K562 (cell line): ENCODE data around the gene TMEM247. TPM values are rescaled to one million over a fixed set of nuclear protein-coding genes. Genes with fewer than 3 reads are reported as not detected.

Experiments
- E2F3 ChIP-seq: fragments of 250-450 bp; sonication (Bioruptor Pico); IDR thresholded peaks from 2 replicates; pipeline ENCODE4 v1.4.0; 2020; ENCODE audit warnings: mild to moderate bottlenecking
- MEIS2 ChIP-seq: fragments of 450-650 bp; IDR thresholded peaks from 2 replicates; pipeline ENCODE4 v1.6.1; 2014; ENCODE audit warnings: mild to moderate bottlenecking; ENCODE audit not compliant: partially characterized antibody
- NFIC ChIP-seq: fragments of 450-650 bp; IDR thresholded peaks from 2 replicates; pipeline ENCODE4 v1.6.1; 2017; ENCODE audit warnings: mild to moderate bottlenecking, inconsistent platforms
- ZNF507 ChIP-seq: conservative IDR thresholded peaks from 2 replicates; pipeline ENCODE4 v1.6.1; 2017; ENCODE audit warnings: missing genetic modification characterization, missing compliant biosample characterization
- polyA plus RNA-seq, 8 experiments: library from polyadenylated mRNA; depleted of rRNA in 4 of 8; stranded (reverse) in 5 of 8; unstranded in 3 of 8; fragments of >200 nt; fragmentation: Nextera tagmentation in 2 of 8; fragmentation: Illumina TruSeq in 1 of 8; extraction: Ambion mirVana in 2 of 8; extraction: Trizol in 1 of 8; gene quantifications; 2 replicates each; pipeline versions ENCODE4 v1.2.1 to v1.2.3, GENCODE V29; 2011 to 2014; ENCODE audit warnings: inconsistent platforms in 1 of 8, missing spikeins in 1 of 8
- total RNA-seq, 7 experiments: library from RNA; depleted of rRNA in 6 of 7; stranded (reverse); fragments of >200 nt in 6 of 7; fragmentation: Illumina TruSeq in 2 of 7; extraction: Trizol in 2 of 7; gene quantifications; 2 replicates each; pipeline versions ENCODE4 v1.2.1 to v1.2.3, GENCODE V29; 2011 to 2021; ENCODE audit warnings: low replicate concordance in 1 of 7
- TF ChIP-seq, protein P1 (sequence below): sonication (generic); formaldehyde crosslinking; IDR thresholded peaks from 2 replicates; pipeline ENCODE4 v1.8.0; 2022; ENCODE audit warnings: mild to moderate bottlenecking, low read depth, missing genetic modification reagents
- TF ChIP-seq, protein P2 (sequence below), 2 experiments: fragments of 450-650 bp; IDR thresholded peaks; 2 replicates each; pipeline ENCODE4 v1.6.1; 2016
- TF ChIP-seq, protein P3 (sequence below), 2 experiments: IDR thresholded peaks in 1 of 2; conservative IDR thresholded peaks in 1 of 2; 2 replicates each; pipeline ENCODE4 v1.6.1; 2016; ENCODE audit warnings: low read depth in 2 of 2, mild to moderate bottlenecking in 1 of 2, missing compliant biosample characterization in 1 of 2, missing genetic modification characterization in 1 of 2, moderate library complexity in 1 of 2

Gene TMEM247
- total and polyA plus RNA-seq, 9 of the 15 experiments (the other 6 are each of a cell fraction or from before 2014, with no cell fraction given) = 0.24 to 4.7 (median 3.1) TPM

DNA sequence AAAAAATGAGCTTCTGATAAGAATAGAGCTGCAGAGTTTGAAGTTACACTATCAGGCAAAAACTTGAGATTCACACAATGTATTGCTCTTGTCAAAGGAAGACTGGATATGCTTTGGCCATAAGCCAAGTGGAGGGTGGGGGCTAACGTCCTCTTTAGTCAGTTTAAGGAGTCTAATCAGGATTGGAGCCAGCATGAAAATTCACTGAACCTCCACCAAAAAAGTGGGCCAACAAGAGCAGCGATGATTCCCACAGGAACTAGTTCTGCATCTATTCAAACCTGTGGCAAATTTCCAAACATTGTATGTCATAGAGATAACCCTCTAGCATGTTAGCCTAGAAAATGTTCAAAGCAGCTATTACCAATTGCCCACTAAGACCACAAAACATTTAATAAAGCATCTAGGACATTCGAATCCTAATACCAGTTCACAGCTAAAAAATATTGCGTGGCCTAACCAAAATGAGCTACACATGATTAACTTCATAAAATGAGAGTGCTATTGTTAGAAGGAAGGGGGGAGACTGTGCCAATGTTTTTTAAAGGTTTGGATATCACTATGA is 43.5 kb upstream of the TMEM247 start (continued):
- TF ChIP-seq NFIC = peak; percentile 86
- TF ChIP-seq, protein P1, sequence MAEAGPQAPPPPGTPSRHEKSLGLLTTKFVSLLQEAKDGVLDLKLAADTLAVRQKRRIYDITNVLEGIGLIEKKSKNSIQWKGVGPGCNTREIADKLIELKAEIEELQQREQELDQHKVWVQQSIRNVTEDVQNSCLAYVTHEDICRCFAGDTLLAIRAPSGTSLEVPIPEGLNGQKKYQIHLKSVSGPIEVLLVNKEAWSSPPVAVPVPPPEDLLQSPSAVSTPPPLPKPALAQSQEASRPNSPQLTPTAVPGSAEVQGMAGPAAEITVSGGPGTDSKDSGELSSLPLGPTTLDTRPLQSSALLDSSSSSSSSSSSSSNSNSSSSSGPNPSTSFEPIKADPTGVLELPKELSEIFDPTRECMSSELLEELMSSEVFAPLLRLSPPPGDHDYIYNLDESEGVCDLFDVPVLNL = no peak
- TF ChIP-seq, protein P2, sequence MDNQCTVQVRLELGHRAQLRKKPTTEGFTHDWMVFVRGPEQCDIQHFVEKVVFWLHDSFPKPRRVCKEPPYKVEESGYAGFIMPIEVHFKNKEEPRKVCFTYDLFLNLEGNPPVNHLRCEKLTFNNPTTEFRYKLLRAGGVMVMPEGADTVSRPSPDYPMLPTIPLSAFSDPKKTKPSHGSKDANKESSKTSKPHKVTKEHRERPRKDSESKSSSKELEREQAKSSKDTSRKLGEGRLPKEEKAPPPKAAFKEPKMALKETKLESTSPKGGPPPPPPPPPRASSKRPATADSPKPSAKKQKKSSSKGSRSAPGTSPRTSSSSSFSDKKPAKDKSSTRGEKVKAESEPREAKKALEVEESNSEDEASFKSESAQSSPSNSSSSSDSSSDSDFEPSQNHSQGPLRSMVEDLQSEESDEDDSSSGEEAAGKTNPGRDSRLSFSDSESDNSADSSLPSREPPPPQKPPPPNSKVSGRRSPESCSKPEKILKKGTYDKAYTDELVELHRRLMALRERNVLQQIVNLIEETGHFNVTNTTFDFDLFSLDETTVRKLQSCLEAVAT (IDR thresholded peaks at IDR 0.05) = no peak
- TF ChIP-seq MEIS2 = peak; percentile 19
- no peak for TF ChIP-seq ZNF507 (tag)
- TF ChIP-seq E2F3 (CRISPR knock-in tag) = no peak
- TF ChIP-seq, protein P3, sequence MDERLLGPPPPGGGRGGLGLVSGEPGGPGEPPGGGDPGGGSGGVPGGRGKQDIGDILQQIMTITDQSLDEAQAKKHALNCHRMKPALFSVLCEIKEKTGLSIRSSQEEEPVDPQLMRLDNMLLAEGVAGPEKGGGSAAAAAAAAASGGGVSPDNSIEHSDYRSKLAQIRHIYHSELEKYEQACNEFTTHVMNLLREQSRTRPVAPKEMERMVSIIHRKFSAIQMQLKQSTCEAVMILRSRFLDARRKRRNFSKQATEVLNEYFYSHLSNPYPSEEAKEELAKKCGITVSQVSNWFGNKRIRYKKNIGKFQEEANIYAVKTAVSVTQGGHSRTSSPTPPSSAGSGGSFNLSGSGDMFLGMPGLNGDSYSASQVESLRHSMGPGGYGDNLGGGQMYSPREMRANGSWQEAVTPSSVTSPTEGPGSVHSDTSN (CRISPR knock-in tag; IDR thresholded peaks at IDR 0.05; ENCODE audit: low read depth) = no peak
- TF ChIP-seq, protein P3 (tag; conservative IDR thresholded peaks at IDR 0.05; ENCODE audit: low read depth) = 0 out of 2 replicates have a peak, but pooled peaks have one; percentile 11
- TF ChIP-seq, all 486 proteins: peak for 4
